Muscle of leg (tissue), 11 donors: ENCODE results near the gene DDR2. TPM values are rescaled to one million over a fixed set of nuclear protein-coding genes. Genes with fewer than 3 reads are reported as not detected.
"Not testable (repeated sequence)": the region's sequence is repeated elsewhere in the genome, so short reads cannot be mapped to it uniquely, and the experiment has no call there.

Experiments
- DNase-seq: peaks from one replicate; pipeline ENCODE4 v3.0.0; 2013
- H3K27ac ChIP-seq: one replicate; pipeline ENCODE4 v1.5.1; 2013; ENCODE audit warnings: mild to moderate bottlenecking, low read length, control low read depth
- H3K27me3 ChIP-seq: one replicate; pipeline ENCODE4 v1.6.1; 2013; ENCODE audit warnings: low read length; ENCODE audit not compliant: control insufficient read depth, insufficient read depth
- H3K36me3 ChIP-seq: one replicate; pipeline ENCODE4 v1.6.1; 2013; ENCODE audit warnings: low read length; ENCODE audit not compliant: control insufficient read depth, insufficient read depth
- H3K4me1 ChIP-seq: one replicate; pipeline ENCODE4 v1.6.1; 2013; ENCODE audit warnings: low read length; ENCODE audit not compliant: control insufficient read depth, insufficient read depth
- H3K4me3 ChIP-seq: one replicate; pipeline ENCODE4 v1.5.1; 2013; ENCODE audit warnings: low read length, control low read depth
- H3K9me3 ChIP-seq: replicated peaks from 2 replicates; pipeline ENCODE4 v1.6.1; 2013; ENCODE audit warnings: low read depth, low read length; ENCODE audit not compliant: control insufficient read depth
- WGBS: methylation state at CpG from one replicate; pipeline ENCODE4 v1.1.5; 2013; ENCODE audit warnings: missing lambda C conversion rate; ENCODE audit not compliant: insufficient coverage; 5-methylcytosine and 5-hydroxymethylcytosine counted together
- polyA plus RNA-seq, 8 donors: library from polyadenylated mRNA; unstranded; fragments of 120-200 nt; gene quantifications; one replicate each; pipeline versions ENCODE4 v1.2.1 to v1.2.3, GENCODE V29; 2013; ENCODE audit warnings: inconsistent platforms in 1 of 8, low replicate concordance in 1 of 8; ENCODE audit not compliant: insufficient read length in 8 of 8, insufficient read depth in 1 of 8
- total RNA-seq: library from RNA; stranded (reverse); fragments of 120-200 nt; gene quantifications from one replicate; pipeline ENCODE4 v1.2.4, GENCODE V29; 2013

DDR2 gene
- total and polyA plus RNA-seq, 9 donors, result 23.7 to 66.4 (median 47.9) TPM

DNA sequence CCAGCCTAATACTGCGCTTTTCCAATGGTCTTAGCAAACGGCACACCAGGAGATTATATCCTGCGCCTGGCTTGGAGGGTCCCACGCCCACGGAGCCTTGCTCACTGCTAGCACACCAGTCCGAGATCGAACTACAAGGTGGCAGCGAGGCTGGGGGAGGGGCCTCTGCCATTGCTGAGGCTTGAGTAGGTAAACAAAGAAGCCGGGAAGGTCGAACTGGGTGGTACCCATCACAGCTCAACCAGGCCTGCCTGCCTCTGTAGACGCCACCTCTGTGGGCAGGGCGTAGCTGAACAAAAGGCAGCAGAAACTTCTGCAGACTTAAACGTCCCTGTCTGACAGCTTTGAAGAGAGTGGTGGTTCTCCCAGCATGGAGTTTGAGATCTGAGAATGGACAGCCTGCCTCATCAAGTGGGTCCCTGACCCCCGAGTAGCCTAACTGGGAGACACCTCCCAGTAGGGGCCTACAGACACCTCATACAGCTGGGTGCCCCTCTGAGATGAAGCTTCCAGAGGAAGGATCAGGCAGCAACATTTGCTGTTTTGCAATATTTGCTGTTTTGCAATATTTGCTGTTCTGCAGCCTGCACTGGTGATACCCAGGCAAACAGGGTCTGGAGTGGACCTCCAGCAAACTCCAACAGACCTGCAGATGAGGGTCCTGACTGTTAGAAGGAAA lies 114.1 kb downstream of the DDR2 start:
- not testable (repeated sequence) for H3K27me3 ChIP-seq, H3K9me3 ChIP-seq, H3K4me1 ChIP-seq, H3K27ac ChIP-seq, H3K4me3 ChIP-seq, DNase-seq
- peaks cover 10% of the 10 kb centered on the region for H3K36me3 ChIP-seq
- 99% methylated on average over 14 of the region's 14 CpGs for WGBS

DNA sequence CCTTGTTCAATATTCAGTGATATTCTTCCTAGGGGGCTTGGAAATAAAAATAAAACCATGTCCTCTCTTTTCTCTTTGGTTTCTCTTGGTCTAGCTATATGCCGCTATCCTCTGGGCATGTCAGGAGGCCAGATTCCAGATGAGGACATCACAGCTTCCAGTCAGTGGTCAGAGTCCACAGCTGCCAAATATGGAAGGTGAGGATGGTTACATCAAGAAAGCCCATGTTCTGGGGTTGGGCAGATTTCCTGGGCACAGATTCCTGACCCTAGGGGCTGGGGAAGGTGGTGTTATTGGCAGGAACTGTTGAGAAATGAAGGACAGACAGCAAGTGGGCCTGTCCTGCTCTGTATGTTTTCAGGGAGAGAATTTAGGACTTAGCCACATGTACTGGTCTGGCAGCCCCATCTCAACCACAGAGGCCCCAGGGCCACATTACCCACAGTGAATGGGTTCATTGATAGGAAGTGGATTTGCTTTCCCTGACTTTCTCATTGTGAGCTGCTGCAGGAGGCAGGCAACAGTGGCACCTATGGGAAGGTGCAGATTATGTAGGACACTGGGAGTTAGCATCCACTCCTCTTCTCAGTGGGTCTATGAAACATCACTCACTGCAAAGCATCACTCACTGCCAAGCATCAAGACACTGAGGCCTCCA lies 120.9 kb downstream of the DDR2 start:
- no peak overlapping the region for H3K4me3 ChIP-seq
- DNase-seq, result no peak
- WGBS, result 100% methylated on average over 1 of the region's 1 CpG
- peaks cover 24% of the 10 kb centered on the region for H3K36me3 ChIP-seq
- no peak overlapping the region for H3K27ac ChIP-seq
- no peaks in the 10 kb centered on the region for H3K9me3 ChIP-seq
- H3K27me3 ChIP-seq, result no peaks in the 10 kb centered on the region
- H3K4me1 ChIP-seq, result no peaks in the 10 kb centered on the region

DNA sequence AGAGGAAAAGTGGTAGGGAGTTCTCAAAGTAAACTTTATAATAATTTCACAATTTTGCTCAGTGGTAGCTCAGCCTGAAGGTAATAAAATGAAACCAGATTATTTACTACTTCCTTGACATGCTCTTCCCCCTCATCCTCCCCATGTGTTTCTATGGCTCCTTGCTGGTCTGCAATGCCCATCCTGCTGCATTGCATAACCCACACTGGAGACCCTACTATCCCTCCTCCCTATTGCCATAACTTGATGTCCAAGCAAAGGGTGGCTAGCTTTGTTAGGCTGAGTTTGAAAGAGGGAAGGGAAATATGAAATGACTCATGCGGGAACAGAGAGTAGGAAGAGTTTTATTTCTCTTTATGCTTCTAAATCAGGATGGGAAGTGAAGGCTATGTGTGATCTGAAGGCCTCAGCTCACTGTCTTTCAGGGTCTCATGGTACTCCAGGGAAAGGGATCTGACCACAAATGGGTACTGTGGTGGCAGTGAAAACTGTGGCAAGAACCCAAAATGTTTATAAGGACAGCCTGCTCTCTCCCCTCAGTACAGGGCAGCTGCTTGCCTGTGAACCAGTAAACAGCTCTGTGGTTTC lies 121.8 kb downstream of the DDR2 start:
- 100% methylated on average over 1 of the region's 1 CpG for WGBS
- H3K4me3 ChIP-seq, result no peak overlapping the region
- H3K9me3 ChIP-seq, result no peaks in the 10 kb centered on the region
- no peak overlapping the region for H3K27ac ChIP-seq
- peaks cover 24% of the 10 kb centered on the region for H3K36me3 ChIP-seq
- no peak for DNase-seq
- H3K4me1 ChIP-seq, result no peaks in the 10 kb centered on the region
- H3K27me3 ChIP-seq, result no peaks in the 10 kb centered on the region

DNA sequence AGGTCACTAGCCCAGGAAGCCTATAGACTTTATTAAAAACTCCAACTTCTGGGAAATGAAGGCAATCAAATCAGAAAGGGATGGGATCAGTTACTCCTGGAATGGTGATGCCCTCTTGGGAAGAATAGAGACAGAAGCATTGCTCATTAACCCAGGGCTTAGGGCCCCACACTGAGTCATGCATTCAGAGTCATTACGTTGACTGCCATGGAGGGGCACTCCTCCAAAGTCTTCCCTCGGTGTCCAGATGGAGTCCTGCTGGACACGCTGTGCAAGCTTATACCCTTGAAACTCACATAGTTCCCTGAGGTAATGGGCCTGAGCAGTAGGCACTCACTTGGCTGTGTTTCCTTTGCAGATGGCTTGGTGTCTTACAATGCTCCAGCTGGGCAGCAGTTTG lies 123.0 kb downstream of the DDR2 start:
- no peak overlapping the region for H3K27ac ChIP-seq
- DNase-seq, result no peak
- no peaks in the 10 kb centered on the region for H3K27me3 ChIP-seq
- H3K4me3 ChIP-seq, result no peak overlapping the region
- no peaks in the 10 kb centered on the region for H3K9me3 ChIP-seq
- no peaks in the 10 kb centered on the region for H3K4me1 ChIP-seq
- WGBS, result no CpG with 5 or more reads among the region's 3 CpGs
- H3K36me3 ChIP-seq, result peaks cover 29% of the 10 kb centered on the region

DNA sequence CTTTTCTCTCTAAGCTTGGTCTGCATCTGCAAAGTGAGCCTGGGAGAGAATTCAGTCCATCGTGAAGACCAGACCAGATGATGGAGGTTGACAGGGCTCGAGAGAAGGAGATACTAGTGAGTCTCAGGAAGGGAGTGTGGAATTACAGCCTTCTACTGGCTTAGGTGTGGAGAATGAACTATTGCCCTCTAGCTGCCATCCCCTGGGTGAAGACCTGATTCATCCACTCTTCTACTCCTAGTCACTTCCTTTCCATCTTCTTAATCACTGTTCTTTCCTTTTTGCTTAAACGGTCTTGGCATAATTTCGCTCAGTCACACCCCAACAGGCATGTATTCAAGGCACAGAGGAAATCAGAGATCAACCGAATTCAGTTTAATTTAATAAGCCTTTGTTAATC lies 124.3 kb downstream of the DDR2 start:
- peaks cover 39% of the 10 kb centered on the region for H3K36me3 ChIP-seq
- DNase-seq, result no peak
- no peak overlapping the region for H3K27ac ChIP-seq
- WGBS, result no CpG with 5 or more reads among the region's 5 CpGs
- no peaks in the 10 kb centered on the region for H3K27me3 ChIP-seq
- H3K9me3 ChIP-seq, result no peaks in the 10 kb centered on the region
- no peaks in the 10 kb centered on the region for H3K4me1 ChIP-seq
- H3K4me3 ChIP-seq, result no peak overlapping the region

DNA sequence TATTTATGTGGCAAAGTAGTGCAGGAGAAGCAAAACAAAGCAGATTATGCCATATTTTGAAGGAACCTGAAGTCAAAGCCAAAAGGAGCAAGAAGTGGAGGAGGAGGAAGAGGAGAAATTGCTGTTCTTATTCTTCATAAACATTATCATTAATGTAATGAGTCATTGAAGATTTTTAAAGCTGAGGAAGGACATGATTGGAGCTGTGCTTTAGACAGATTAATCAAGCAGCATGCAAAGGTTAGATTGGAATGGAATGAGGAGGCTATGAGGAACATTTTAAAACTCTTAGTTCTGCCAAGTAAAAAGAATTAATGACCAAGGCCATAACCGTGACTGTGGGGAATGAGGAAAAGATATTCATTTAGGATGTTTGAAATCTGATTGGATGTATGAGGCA lies 125.2 kb downstream of the DDR2 start:
- no peak overlapping the region for H3K4me3 ChIP-seq
- no peaks in the 10 kb centered on the region for H3K27me3 ChIP-seq
- 30% methylated on average over 1 of the region's 1 CpG for WGBS
- H3K36me3 ChIP-seq, result peaks cover 39% of the 10 kb centered on the region
- no peaks in the 10 kb centered on the region for H3K4me1 ChIP-seq
- DNase-seq, result no peak
- H3K27ac ChIP-seq, result no peak overlapping the region
- H3K9me3 ChIP-seq, result no peaks in the 10 kb centered on the region

DNA sequence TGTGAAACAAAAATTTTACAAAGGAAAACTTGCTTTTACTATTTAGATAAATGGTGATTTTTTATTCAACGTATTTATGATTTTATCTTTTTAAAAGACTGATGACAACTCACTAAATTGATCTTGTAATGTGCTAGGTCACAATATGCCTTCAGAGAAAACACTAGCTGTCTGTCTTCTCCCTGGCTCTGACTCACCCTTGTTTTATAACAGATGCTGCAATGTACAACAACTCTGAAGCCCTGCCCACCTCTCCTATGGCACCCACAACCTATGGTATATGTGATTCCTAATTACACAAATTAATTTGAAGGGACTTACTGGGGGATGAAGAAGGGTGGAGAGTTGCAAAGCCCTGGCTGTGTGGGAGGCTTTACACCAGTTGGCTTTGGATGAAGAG lies 133.5 kb downstream of the DDR2 start:
- H3K9me3 ChIP-seq, result no peaks in the 10 kb centered on the region
- no peak for DNase-seq
- no CpG with 5 or more reads among the region's 1 CpG for WGBS
- no peaks in the 10 kb centered on the region for H3K4me1 ChIP-seq
- H3K4me3 ChIP-seq, result no peak overlapping the region
- peaks cover 31% of the 10 kb centered on the region for H3K36me3 ChIP-seq
- no peak overlapping the region for H3K27ac ChIP-seq
- H3K27me3 ChIP-seq, result no peaks in the 10 kb centered on the region

DNA sequence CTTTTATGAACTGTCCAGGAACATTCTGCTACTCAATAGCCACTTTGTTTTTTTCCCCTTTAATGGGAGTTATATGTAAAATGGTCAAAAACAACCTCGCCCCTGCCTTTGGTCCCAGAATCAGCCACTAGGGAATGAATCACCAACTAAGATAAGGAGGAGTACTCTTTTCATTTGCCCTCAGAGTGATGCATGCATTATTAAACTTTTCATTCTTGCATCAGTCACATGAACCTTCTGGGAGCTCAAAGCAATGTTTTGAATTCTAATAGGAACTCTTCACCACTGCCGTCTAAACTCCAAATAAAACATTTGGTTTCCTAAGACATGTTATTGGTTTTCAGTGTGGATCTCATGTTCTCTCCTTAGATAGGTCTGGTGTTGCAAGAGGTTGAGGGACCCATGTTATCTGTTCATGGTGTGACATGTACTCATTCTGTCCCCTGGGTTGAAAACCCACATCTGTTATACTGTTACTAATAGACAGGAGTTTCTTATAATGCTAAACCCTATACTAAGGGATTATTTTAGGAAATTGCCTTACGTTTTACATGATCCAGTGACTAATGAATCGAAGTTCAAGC lies 140.4 kb downstream of the DDR2 start:
- no peaks in the 10 kb centered on the region for H3K4me1 ChIP-seq
- DNase-seq, result peak; percentile 37
- no peak overlapping the region for H3K27ac ChIP-seq
- no peak overlapping the region for H3K4me3 ChIP-seq
- H3K27me3 ChIP-seq, result no peaks in the 10 kb centered on the region
- H3K9me3 ChIP-seq, result no peaks in the 10 kb centered on the region
- WGBS, result no CpG with 5 or more reads among the region's 4 CpGs
- H3K36me3 ChIP-seq, result peaks cover 46% of the 10 kb centered on the region

DNA sequence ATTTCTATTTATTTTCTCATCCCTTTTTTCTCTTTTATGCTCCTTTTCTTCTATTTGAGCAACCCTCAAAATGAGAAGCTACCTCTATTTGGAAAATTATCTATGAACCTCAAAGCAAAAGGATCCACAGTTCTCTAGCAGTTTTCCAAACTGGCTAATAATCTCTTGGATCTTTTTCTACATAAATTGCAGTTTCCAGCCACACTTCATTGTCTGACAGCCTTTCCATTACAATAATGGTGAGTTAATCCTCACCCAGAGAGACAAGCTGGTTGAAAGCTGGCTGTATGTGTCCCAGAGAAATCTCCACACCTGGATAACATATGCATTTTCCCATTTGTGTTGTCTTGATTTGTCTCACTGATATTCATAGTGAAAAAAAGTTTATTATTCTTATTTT lies 141.7 kb downstream of the DDR2 start:
- H3K27me3 ChIP-seq, result no peaks in the 10 kb centered on the region
- no peak overlapping the region for H3K27ac ChIP-seq
- H3K4me1 ChIP-seq, result no peaks in the 10 kb centered on the region
- DNase-seq, result no peak
- H3K36me3 ChIP-seq, result peaks cover 47% of the 10 kb centered on the region
- H3K9me3 ChIP-seq, result no peaks in the 10 kb centered on the region
- no peak overlapping the region for H3K4me3 ChIP-seq

DNA sequence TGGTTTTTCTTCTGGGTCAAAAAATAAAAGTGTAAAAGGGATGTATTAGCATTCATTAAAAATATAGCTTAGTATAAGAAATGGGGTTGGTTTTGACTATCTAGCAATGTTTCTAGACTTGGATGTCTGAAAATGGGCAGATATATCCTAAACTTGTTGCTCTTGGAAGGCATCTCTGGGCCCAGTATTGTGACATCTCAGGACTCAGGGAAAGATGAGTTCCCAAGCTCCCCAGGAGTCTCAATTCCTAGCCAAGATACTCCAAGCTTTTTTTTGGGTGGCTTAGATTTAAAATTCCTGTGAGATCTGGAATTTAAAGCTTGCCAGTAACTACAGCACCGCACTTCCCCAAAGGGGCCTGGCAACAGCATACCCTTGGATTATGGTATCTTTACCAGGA lies 146.8 kb downstream of the DDR2 start:
- WGBS, result no CpG with 5 or more reads among the region's 1 CpG
- Histone ChIP-seq H3K36me3 (peaks cover 35% of the 10 kb centered on the region), H3K27ac (no peak overlapping the region), H3K9me3 (no peaks in the 10 kb centered on the region), H3K27me3 (no peaks in the 10 kb centered on the region), H3K4me3 (no peak overlapping the region), H3K4me1 (no peaks in the 10 kb centered on the region)
- DNase-seq, result no peak
